Measurements from ENCODE around the gene VEGFA.

The VEGFA gene

GRCh38 chr6:43772681-43773049, 2.7 kb downstream of the VEGFA start:
- no peak for DNase-seq (ENCODE audit: low spot score)

GRCh38 chr6:43773050-43773979, 3.3 kb downstream of the VEGFA start:
- peak; percentile 80 for DNase-seq (ENCODE audit: low spot score)

GRCh38 chr6:43773980-43774775, 4.2 kb downstream of the VEGFA start:
- no peak for DNase-seq (ENCODE audit: low spot score)

GRCh38 chr6:43774776-43775534, 4.9 kb downstream of the VEGFA start:
- DNase-seq (ENCODE audit: low spot score), result peak; percentile 80

GRCh38 chr6:43775535-43775885, 5.5 kb downstream of the VEGFA start:
- DNase-seq (ENCODE audit: low spot score), result no peak

GRCh38 chr6:43776115-43776798, 6.2 kb downstream of the VEGFA start:
- DNase-seq (ENCODE audit: low spot score), result no peak

GRCh38 chr6:43776799-43777776, 7.1 kb downstream of the VEGFA start:
- no peak for DNase-seq (ENCODE audit: low spot score)

GRCh38 chr6:43778131-43778855, 8.3 kb downstream of the VEGFA start:
- no peak for DNase-seq (ENCODE audit: low spot score)

GRCh38 chr6:43778976-43779851, 9.2 kb downstream of the VEGFA start:
- no peak for DNase-seq (ENCODE audit: low spot score)

GRCh38 chr6:43779852-43780236, 9.8 kb downstream of the VEGFA start:
- no peak for DNase-seq (ENCODE audit: low spot score)

GRCh38 chr6:43780293-43780692, 10.3 kb downstream of the VEGFA start:
- no peak for DNase-seq (ENCODE audit: low spot score)

- no peak for DNase-seq (ENCODE audit: low spot score)
Observed at GRCh38 chr6:43780941-43781928, 11.2 kb downstream of the VEGFA start.

GRCh38 chr6:43781941-43782704, 12.1 kb downstream of the VEGFA start:
- no peak for DNase-seq (ENCODE audit: low spot score)

GRCh38 chr6:43782764-43783513, 12.9 kb downstream of the VEGFA start:
- DNase-seq (ENCODE audit: low spot score), result no peak

- DNase-seq (ENCODE audit: low spot score), result no peak
Observed at GRCh38 chr6:43784049-43784855, 14.2 kb downstream of the VEGFA start.

All from HuH-7.5 (cell line).